Measurements from ENCODE around the gene CD46.

GRCh38 chr1:207827488-207827830 is 75.6 kb downstream of the CD46 start:
- TF ChIP-seq CTCF (conservative IDR thresholded peaks at IDR 0.05; ENCODE audit: low read depth, low read length) (no peak), EZH2 (IDR thresholded peaks at IDR 0.05; ENCODE audit: low read length, unreplicated experiment) (no peak)

All from PC-3 (cell line).